Keratinocyte (primary cell): ENCODE measurements around the gene KHDC4. TPM values are rescaled to one million over a fixed set of nuclear protein-coding genes. Genes with fewer than 3 reads are reported as not detected.

Experiments
- DNase-seq: peaks from one replicate; pipeline ENCODE4 v3.0.0-alpha.2; 2011; ENCODE audit warnings: low read depth, missing footprints, low spot score
- FAIRE-seq: peaks from 2 replicates; lab custom pipeline; 2011; peaks lifted over from hg19 to GRCh38; lab: Jason Lieb, UNC
- H2AFZ ChIP-seq: 2 replicates; pipeline ENCODE4 v1.6.0; 2012; ENCODE audit warnings: low read length, control low read depth, inconsistent platforms; ENCODE audit not compliant: control insufficient read depth
- H3K27ac ChIP-seq: 2 replicates; pipeline ENCODE4 v1.5.1; 2011; ENCODE audit warnings: low read length; ENCODE audit not compliant: control insufficient read depth, insufficient read depth
- H3K27me3 ChIP-seq: 3 replicates; pipeline ENCODE4 v1.6.0; 2011; ENCODE audit warnings: low read length; ENCODE audit not compliant: control insufficient read depth, insufficient read depth; ENCODE audit errors: extremely low read depth
- H3K36me3 ChIP-seq, 2 experiments: 2 replicates in 1 of 2; 3 replicates in 1 of 2; pipeline ENCODE4 v1.5.1; 2011; ENCODE audit warnings: low read length in 2 of 2, mild to moderate bottlenecking in 1 of 2; ENCODE audit not compliant: control insufficient read depth in 2 of 2, insufficient read depth in 2 of 2; ENCODE audit errors: extremely low read depth in 1 of 2
- H3K4me1 ChIP-seq: 3 replicates; pipeline ENCODE4 v1.5.1; 2011; ENCODE audit warnings: low read length; ENCODE audit not compliant: control insufficient read depth, insufficient read depth; ENCODE audit errors: extremely low read depth
- H3K4me2 ChIP-seq: 3 replicates; pipeline ENCODE4 v1.6.0; 2011; ENCODE audit warnings: low read depth, low read length; ENCODE audit not compliant: control insufficient read depth, insufficient read depth; ENCODE audit errors: extremely low read depth
- H3K4me3 ChIP-seq, 3 experiments: fragments of 200-600 bp in 1 of 3; sonication (generic) in 1 of 3; 2 replicates in 2 of 3; 3 replicates in 1 of 3; pipeline ENCODE4 v1.5.1; 2011 to 2016; ENCODE audit warnings: low read length in 3 of 3, mild to moderate bottlenecking in 3 of 3, control low read depth in 2 of 3, inconsistent platforms in 1 of 3, low read depth in 1 of 3, mixed read lengths in 1 of 3, mixed run types in 1 of 3, moderate library complexity in 1 of 3; ENCODE audit not compliant: control insufficient read depth in 2 of 3, insufficient read depth in 2 of 3; ENCODE audit errors: extremely low read depth in 1 of 3
- H3K79me2 ChIP-seq: 2 replicates; pipeline ENCODE4 v1.6.0; 2012; ENCODE audit warnings: low read length; ENCODE audit not compliant: control insufficient read depth, insufficient read depth
- H3K9ac ChIP-seq: 3 replicates; pipeline ENCODE4 v1.6.0; 2011; ENCODE audit warnings: low read length; ENCODE audit not compliant: control insufficient read depth, insufficient read depth; ENCODE audit errors: extremely low read depth
- H3K9me1 ChIP-seq: 3 replicates; pipeline ENCODE4 v1.6.0; 2011; ENCODE audit warnings: low read length; ENCODE audit not compliant: control insufficient read depth, insufficient read depth; ENCODE audit errors: extremely low read depth
- H3K9me3 ChIP-seq: 2 replicates; pipeline ENCODE4 v1.5.1; 2012; ENCODE audit warnings: low read depth, low read length; ENCODE audit not compliant: control insufficient read depth
- H4K20me1 ChIP-seq: 3 replicates; pipeline ENCODE4 v1.6.0; 2011; ENCODE audit warnings: low read length; ENCODE audit not compliant: control insufficient read depth, insufficient read depth; ENCODE audit errors: extremely low read depth
- CTCF ChIP-seq, 3 experiments: IDR thresholded peaks in 1 of 3; conservative IDR thresholded peaks in 1 of 3; optimal IDR thresholded peaks in 1 of 3; 2 replicates in 2 of 3; 3 replicates in 1 of 3; pipeline versions ENCODE3 to v1.5.1; 2011; ENCODE audit warnings: low read length in 3 of 3, mild to moderate bottlenecking in 3 of 3, moderate library complexity in 2 of 3, control low read depth in 1 of 3, inconsistent platforms in 1 of 3; ENCODE audit not compliant: insufficient read depth in 2 of 3; ENCODE audit errors: extremely low read depth in 1 of 3
- EZH2 ChIP-seq: IDR thresholded peaks from one replicate; pipeline ENCODE4 v1.6.1; 2012; ENCODE audit warnings: inconsistent platforms, mild to moderate bottlenecking, low read length, moderate library complexity
- dilution Hi-C: fragments of 300-500 bp; cut with MboI; formaldehyde crosslinking; loops from one replicate; pipeline ENCODE4 v1.7.0; 2020; ENCODE audit warnings: low sequenced_read_pairs; ENCODE audit not compliant: extremely low pct_ligation_motif_present
- polyA plus RNA-seq, 5 experiments: library from polyadenylated mRNA; depleted of rRNA in 3 of 5; stranded (reverse) in 3 of 5; stranded (forward) in 1 of 5; unstranded in 1 of 5; fragments of >200 nt; gene quantifications; 1 replicate in 1 of 5; 2 replicates in 3 of 5; 3 replicates in 1 of 5; pipeline versions ENCODE4 v1.2.1 to v1.2.3, GENCODE V29; 2011 to 2012; ENCODE audit warnings: missing spikeins in 2 of 5, low read depth in 1 of 5, low replicate concordance in 1 of 5

Gene KHDC4
- polyA plus RNA-seq, 1 donor (not counting 4 experiments of a cell fraction or from before 2014, with no cell fraction given) = 51.3 TPM

- H3K27me3 ChIP-seq = no peaks in the 10 kb centered on the region
- no peak for DNase-seq
- peaks cover 17% of the 10 kb centered on the region for H3K4me1 ChIP-seq
- TF ChIP-seq EZH2 (no peak), CTCF (optimal IDR thresholded peaks at IDR 0.05 in 1 of 3, IDR thresholded peaks at IDR 0.05 in 1 of 3, conservative IDR thresholded peaks at IDR 0.05 in 1 of 3; ENCODE audit: extremely low read depth in 1 of 3, insufficient read depth in 2 of 3, low read length in 3 of 3) (peak in 1 of 3 experiments; percentile 27)
- no peak overlapping the region for H2AFZ ChIP-seq
- H3K9me3 ChIP-seq = no peaks in the 10 kb centered on the region
- H3K36me3 ChIP-seq = peaks cover 47 to 65% of the 10 kb centered on the region in 2 experiments
- H3K79me2 ChIP-seq = peaks cover 34% of the 10 kb centered on the region
- H3K9ac ChIP-seq = no peak overlapping the region
- H3K9me1 ChIP-seq = peaks cover 3% of the 10 kb centered on the region
- no peak overlapping the region for H3K4me2 ChIP-seq
- no peak overlapping the region for H3K4me3 ChIP-seq
- no peak for FAIRE-seq
- no peaks in the 10 kb centered on the region for H4K20me1 ChIP-seq
- dilution Hi-C loops = no loop called here
- no peak overlapping the region for H3K27ac ChIP-seq
Observed at GRCh38 chr1:155966135-155966534, 31.9 kb upstream of the KHDC4 start.

- TF ChIP-seq CTCF (optimal IDR thresholded peaks at IDR 0.05 in 1 of 3, IDR thresholded peaks at IDR 0.05 in 1 of 3, conservative IDR thresholded peaks at IDR 0.05 in 1 of 3; ENCODE audit: extremely low read depth in 1 of 3, insufficient read depth in 2 of 3, low read length in 3 of 3) = no peak
- no peak for TF ChIP-seq EZH2
- H3K36me3 ChIP-seq = peaks cover 45 to 64% of the 10 kb centered on the region in 2 experiments
- H3K27me3 ChIP-seq = no peaks in the 10 kb centered on the region
- H3K4me3 ChIP-seq = no peak overlapping the region
- no peak overlapping the region for H2AFZ ChIP-seq
- no peak overlapping the region for H3K4me2 ChIP-seq
- H3K79me2 ChIP-seq = peaks cover 20% of the 10 kb centered on the region
- no peaks in the 10 kb centered on the region for H4K20me1 ChIP-seq
- DNase-seq (no peak), FAIRE-seq (no peak)
- peaks cover 3% of the 10 kb centered on the region for H3K9me1 ChIP-seq
- dilution Hi-C loops = no loop called here
- H3K27ac ChIP-seq = no peak overlapping the region
- peaks cover 26% of the 10 kb centered on the region for H3K4me1 ChIP-seq
- H3K9me3 ChIP-seq = no peaks in the 10 kb centered on the region
- no peak overlapping the region for H3K9ac ChIP-seq
Observed at GRCh38 chr1:155964193-155964592, 30.0 kb upstream of the KHDC4 start.
